NT2/D1 (cell line): ENCODE data around the gene ZFC3H1.
"Not testable (repeated sequence)": the region's sequence is repeated elsewhere in the genome, so short reads cannot be mapped to it uniquely, and the experiment has no call there.

Experiments
- DNase-seq: peaks from one replicate; pipeline ENCODE4 v3.0.0-alpha.2; 2011; ENCODE audit warnings: low read depth, low spot score
- H3K27me3 ChIP-seq: 2 replicates; pipeline ENCODE4 v1.6.0; 2011; ENCODE audit warnings: mild to moderate bottlenecking; ENCODE audit not compliant: insufficient read length, insufficient read depth
- H3K36me3 ChIP-seq: 2 replicates; pipeline ENCODE4 v1.6.1; 2011; ENCODE audit warnings: mild to moderate bottlenecking, low read length, mixed read lengths; ENCODE audit not compliant: insufficient read depth, insufficient read length
- H3K4me1 ChIP-seq: 2 replicates; pipeline ENCODE4 v1.5.1; 2011; ENCODE audit not compliant: insufficient read depth, insufficient read length
- H3K4me3 ChIP-seq: 2 replicates; pipeline ENCODE4 v1.5.1; 2011; ENCODE audit warnings: low read depth; ENCODE audit not compliant: insufficient read length
- H3K9ac ChIP-seq: 2 replicates; pipeline ENCODE4 v1.6.0; 2011; ENCODE audit warnings: low read depth; ENCODE audit not compliant: insufficient read length
- H3K9me3 ChIP-seq: 2 replicates; pipeline ENCODE4 v1.5.1; 2011; ENCODE audit warnings: mild to moderate bottlenecking, low read length; ENCODE audit not compliant: insufficient read depth
- SUZ12 ChIP-seq: IDR thresholded peaks from 2 replicates; pipeline ENCODE4 v1.6.1; 2011; ENCODE audit not compliant: insufficient read length, insufficient read depth; ENCODE audit errors: extremely low read depth
- YY1 ChIP-seq: IDR thresholded peaks from 2 replicates; pipeline ENCODE4 v1.6.1; 2011; ENCODE audit not compliant: insufficient read length, insufficient read depth
- ZNF274 ChIP-seq: IDR thresholded peaks from 2 replicates; pipeline ENCODE4 v1.6.1; 2011; ENCODE audit warnings: mild to moderate bottlenecking, low read depth, low read length

The ZFC3H1 gene, protein sequence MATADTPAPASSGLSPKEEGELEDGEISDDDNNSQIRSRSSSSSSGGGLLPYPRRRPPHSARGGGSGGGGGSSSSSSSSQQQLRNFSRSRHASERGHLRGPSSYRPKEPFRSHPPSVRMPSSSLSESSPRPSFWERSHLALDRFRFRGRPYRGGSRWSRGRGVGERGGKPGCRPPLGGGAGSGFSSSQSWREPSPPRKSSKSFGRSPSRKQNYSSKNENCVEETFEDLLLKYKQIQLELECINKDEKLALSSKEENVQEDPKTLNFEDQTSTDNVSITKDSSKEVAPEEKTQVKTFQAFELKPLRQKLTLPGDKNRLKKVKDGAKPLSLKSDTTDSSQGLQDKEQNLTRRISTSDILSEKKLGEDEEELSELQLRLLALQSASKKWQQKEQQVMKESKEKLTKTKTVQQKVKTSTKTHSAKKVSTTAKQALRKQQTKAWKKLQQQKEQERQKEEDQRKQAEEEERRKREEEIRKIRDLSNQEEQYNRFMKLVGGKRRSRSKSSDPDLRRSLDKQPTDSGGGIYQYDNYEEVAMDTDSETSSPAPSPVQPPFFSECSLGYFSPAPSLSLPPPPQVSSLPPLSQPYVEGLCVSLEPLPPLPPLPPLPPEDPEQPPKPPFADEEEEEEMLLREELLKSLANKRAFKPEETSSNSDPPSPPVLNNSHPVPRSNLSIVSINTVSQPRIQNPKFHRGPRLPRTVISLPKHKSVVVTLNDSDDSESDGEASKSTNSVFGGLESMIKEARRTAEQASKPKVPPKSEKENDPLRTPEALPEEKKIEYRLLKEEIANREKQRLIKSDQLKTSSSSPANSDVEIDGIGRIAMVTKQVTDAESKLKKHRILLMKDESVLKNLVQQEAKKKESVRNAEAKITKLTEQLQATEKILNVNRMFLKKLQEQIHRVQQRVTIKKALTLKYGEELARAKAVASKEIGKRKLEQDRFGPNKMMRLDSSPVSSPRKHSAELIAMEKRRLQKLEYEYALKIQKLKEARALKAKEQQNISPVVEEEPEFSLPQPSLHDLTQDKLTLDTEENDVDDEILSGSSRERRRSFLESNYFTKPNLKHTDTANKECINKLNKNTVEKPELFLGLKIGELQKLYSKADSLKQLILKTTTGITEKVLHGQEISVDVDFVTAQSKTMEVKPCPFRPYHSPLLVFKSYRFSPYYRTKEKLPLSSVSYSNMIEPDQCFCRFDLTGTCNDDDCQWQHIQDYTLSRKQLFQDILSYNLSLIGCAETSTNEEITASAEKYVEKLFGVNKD (N-terminal part only)

DNA sequence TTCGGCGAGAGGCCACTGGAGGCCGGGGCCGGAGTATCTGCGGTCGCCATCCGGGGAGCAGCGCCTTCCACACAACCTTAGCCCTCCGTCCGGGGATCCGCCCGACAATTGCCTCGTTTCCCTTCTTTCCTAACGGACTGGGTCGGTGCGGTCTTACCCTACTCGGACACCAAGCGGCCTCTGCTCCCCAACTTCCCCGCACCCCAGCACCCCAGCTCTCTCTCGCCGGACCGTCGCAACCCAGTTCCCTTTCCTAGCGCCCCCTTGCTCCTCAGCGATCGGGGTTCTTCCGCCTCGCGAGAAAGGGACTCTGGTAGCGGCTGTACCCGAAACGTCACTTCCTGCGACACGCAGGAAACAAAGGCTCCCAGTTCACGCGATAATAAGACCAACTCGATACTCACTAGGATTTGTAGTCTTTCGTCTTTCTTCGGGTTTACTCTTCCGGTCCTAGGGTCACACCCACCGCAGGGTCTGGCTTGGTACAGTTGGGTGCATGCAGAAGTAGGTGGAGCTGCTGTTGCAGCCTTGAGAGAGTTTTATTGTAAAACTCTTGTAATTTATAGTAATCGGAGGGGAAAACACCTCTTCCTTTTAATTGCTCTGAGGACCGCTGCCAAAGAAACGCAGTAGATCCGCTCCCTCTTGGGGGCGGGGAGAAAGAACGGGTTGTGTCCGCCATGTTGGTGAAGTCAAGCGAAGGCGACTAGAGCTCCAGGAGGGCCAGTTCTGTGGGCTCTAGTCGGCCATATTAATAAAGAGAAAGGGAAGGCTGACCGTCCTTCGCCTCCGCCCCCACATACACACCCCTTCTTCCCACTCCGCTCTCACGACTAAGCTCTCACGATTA, at the start of gene ZFC3H1, which contains the start of gene THAP2:
ZFC3H1 (minus strand) TSS at position 288 of the 850 bp plus-strand sequence; CDS start at position 50, 238 bp downstream.
THAP2 (plus strand) TSS at position 741 of the 850 bp plus-strand sequence. CDS start 209 bp downstream, outside the sequence.
- Histone ChIP-seq H3K27me3 (no peaks in the 10 kb centered on the region), H3K36me3 (peaks cover 38% of the 10 kb centered on the region), H3K4me3 (peak within 1 kb of the TSS; percentile 83), H3K9ac (peak within 1 kb of the TSS; percentile 96), H3K4me1 (no peaks in the 10 kb centered on the region), H3K9me3 (no peaks in the 10 kb centered on the region)
- TF ChIP-seq ZNF274: no peak
- TF ChIP-seq SUZ12: no peak
- peak; percentile 92 for TF ChIP-seq YY1
- DNase-seq: peak; percentile 98

DNA sequence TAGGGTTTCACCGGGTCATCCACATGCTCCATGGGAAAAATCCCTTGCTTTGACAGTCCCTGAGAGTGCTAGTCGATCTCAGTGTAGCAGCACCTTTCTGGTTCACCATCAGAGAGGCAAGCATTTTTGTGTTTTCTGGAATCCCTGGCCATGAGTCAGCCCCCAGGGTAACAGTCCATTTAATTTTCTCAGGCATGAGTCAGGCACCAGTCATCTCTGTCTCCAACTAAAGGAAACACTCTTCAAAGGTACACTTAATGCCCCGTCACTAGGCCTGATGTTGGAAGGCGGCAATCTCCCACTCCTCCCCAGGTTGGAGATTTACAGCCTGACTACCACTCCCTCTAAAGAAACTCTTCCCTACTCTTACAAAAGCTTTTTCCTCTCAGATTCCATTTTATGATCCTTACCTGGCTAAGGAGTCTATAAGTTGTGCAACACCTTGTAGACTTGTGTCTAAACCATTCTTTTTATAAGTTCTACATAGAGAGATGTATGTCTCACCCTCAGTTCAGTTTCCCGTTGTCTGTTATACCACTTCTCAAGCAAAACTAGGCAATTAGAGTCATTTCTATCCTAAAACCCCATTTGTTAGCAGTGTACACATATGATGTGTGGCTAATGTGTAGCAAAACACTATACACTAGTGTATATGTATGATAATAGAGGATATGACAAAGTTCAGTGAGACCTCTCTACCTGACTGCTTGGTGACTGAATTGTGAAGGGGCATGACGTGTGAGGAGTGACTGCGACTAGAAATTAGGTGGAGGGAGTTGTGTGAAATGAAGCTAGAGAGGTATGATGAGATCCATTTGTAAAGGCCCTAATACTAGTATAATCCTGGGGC, 46.9 kb upstream of the ZFC3H1 start:
- no peak for TF ChIP-seq YY1
- TF ChIP-seq ZNF274: no peak
- TF ChIP-seq SUZ12: no peak
- Histone ChIP-seq H3K4me1 (no peaks in the 10 kb centered on the region), H3K4me3 (no peak overlapping the region), H3K9ac (no peak overlapping the region), H3K36me3 (peaks cover 3% of the 10 kb centered on the region), H3K27me3 (no peaks in the 10 kb centered on the region), H3K9me3 (no peaks in the 10 kb centered on the region)
- DNase-seq: no peak

DNA sequence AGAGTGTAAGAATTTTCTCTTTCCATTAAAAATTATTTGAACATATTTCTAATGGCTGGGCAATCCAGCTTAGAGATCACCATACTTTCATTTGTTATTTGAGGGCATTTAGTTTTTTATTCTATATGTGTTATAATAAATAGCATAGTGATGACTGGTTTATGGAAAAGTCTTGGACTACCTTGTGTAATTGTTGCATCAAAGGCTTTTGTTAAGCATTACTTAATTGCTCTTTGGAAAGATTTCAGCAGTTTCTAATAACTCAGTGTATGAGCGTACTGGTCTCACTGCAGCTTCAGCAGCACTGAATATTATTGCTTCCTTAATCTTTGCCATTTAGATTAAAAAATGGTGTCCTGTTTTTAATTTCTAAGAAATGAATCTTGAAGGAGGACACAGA, 45.0 kb upstream of the ZFC3H1 start:
- no peaks in the 10 kb centered on the region for H3K9me3 ChIP-seq
- H3K27me3 ChIP-seq: no peaks in the 10 kb centered on the region
- H3K9ac ChIP-seq: no peak overlapping the region
- H3K4me1 ChIP-seq: no peaks in the 10 kb centered on the region
- H3K4me3 ChIP-seq: no peak overlapping the region
- H3K36me3 ChIP-seq: peaks cover 3% of the 10 kb centered on the region
- TF ChIP-seq ZNF274: no peak
- TF ChIP-seq SUZ12: no peak
- no peak for TF ChIP-seq YY1
- DNase-seq: no peak

DNA sequence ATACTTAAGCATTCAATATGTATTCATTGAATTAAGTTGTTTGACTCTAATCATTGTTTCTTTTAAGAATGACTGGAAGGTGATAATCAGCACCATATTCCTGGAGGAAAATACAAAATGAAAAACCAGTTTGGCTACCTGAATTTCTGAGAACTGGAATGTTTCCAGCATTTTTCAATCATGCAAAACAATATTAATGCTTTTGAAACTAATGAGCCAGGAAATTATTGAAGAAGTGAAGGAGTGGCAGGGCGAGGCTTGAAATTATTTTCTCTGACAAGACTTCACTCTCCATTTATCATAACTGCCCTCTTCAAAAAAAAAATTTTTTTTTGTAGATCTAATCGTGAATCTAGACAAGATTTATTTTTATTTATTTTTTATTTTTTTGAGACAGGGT, 41.3 kb upstream of the ZFC3H1 start:
- Histone ChIP-seq H3K9ac (no peak overlapping the region), H3K4me1 (no peaks in the 10 kb centered on the region), H3K9me3 (no peaks in the 10 kb centered on the region), H3K36me3 (peaks cover 15% of the 10 kb centered on the region), H3K27me3 (no peaks in the 10 kb centered on the region), H3K4me3 (no peak overlapping the region)
- TF ChIP-seq YY1 (no peak), SUZ12 (no peak), ZNF274 (no peak)
- no peak for DNase-seq

DNA sequence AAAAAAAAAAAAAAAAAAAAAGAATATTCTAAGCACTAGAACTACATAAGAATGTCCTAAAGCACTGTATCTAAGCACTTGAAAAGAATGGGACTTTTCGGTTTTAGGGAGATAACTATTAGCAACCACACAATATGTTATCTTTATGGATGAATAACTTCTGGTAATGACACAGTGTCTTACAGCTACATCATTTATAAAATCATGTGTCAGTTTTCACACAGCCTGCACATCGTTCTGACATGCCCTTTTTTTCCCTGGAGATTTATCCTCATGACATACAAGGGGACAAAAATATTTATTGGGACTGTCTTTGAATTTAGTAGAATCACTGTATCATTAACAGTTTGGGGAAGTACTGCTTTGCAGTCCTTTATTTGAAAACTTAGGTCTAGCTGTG, 39.6 kb upstream of the ZFC3H1 start:
- no peaks in the 10 kb centered on the region for H3K4me1 ChIP-seq
- TF ChIP-seq ZNF274: no peak
- TF ChIP-seq YY1: no peak
- TF ChIP-seq SUZ12: no peak
- peaks cover 29% of the 10 kb centered on the region for H3K36me3 ChIP-seq
- no peak for DNase-seq
- no peak overlapping the region for H3K4me3 ChIP-seq
- no peaks in the 10 kb centered on the region for H3K9me3 ChIP-seq
- H3K27me3 ChIP-seq: no peaks in the 10 kb centered on the region
- no peak overlapping the region for H3K9ac ChIP-seq

DNA sequence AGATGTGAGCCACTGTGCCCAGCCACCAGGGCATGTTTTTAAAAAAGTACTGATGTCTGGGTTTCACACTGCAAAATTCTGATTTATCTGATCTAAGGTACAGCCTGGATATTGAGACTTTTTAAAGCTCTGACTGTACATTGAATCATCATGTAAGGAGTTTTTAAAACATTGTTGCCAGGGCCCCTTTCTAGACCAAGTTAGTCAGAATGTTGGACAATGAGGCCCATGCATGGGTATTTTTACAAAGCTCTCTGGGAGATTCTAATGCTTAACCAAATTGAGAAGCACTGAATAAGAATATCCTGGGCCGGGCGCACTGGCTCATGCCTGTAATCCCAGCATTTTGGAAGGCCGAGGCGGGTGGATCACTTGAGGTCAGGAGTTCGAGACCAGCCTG, 38.9 kb upstream of the ZFC3H1 start:
- Histone ChIP-seq H3K4me3 (no peak overlapping the region), H3K27me3 (no peaks in the 10 kb centered on the region), H3K36me3 (peaks cover 36% of the 10 kb centered on the region), H3K9me3 (no peaks in the 10 kb centered on the region), H3K9ac (no peak overlapping the region), H3K4me1 (no peaks in the 10 kb centered on the region)
- no peak for TF ChIP-seq YY1
- no peak for TF ChIP-seq SUZ12
- no peak for TF ChIP-seq ZNF274
- DNase-seq: no peak

DNA sequence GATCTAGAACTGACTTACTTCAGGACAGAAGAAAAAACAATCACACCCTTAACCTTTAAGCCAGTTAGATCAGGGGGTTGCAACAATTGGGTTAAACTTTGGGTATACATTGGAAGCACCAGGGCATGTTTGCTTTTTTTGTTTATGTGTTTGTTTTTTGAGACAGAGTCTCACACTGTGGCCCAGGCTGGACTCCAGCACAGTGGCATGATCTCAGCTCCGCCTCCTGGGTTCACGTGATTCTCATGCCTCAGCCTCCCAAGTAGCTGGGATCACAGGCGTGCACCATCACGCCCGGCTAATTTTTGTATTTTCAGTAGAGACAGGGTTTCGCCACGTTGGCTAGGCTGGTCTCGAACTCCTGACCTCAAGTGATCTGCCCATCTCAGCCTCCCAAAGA, 38.5 kb upstream of the ZFC3H1 start:
- not testable (repeated sequence) for DNase-seq, H3K4me3 ChIP-seq, H3K4me1 ChIP-seq, H3K9ac ChIP-seq, H3K27me3 ChIP-seq, H3K9me3 ChIP-seq
- H3K36me3 ChIP-seq: peaks cover 40% of the 10 kb centered on the region
